ENCODE measurements around the gene CYP1A1. TPM values are rescaled to one million over a fixed set of nuclear protein-coding genes. Genes with fewer than 3 reads are reported as not detected.

Gene CYP1A1
- total RNA-seq, 1 donor from 2014 or later: 0.91 TPM

DNA sequence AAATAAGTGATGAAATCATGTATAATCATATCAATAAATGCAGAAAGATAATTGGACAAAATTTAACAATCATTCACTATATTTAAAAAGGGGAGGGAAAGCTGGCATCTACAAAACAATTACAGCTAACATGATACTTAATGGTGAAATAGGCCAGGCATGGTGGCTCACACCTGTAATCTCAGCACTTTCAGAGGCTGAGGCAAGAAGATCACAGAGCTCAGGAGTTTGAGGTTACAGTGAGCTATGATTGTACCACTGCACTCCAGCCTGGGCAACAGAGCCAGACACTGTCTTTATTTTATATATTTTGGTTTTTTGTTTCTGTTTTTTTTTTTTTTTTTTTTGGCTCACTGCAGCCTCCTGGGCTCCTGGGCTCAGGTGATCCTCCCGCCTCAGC is 41.6 kb downstream of the CYP1A1 start:
- peaks cover 7% of the 10 kb centered on the region for H3K36me3 Mint-ChIP-seq (ENCODE audit: low read depth, unreplicated experiment)
- H3K9me3 Mint-ChIP-seq (ENCODE audit: unreplicated experiment): no peaks in the 10 kb centered on the region
- H3K4me2 ChIP-seq (ENCODE audit: low read length): no peak overlapping the region
- peaks cover 92% of the 10 kb centered on the region for H3K79me2 ChIP-seq (ENCODE audit: insufficient read depth, low read length)
- H3K27me3 Mint-ChIP-seq (ENCODE audit: low read depth, unreplicated experiment): no peaks in the 10 kb centered on the region
- H3K4me1 Mint-ChIP-seq (ENCODE audit: low read depth, unreplicated experiment): no peaks in the 10 kb centered on the region
- H3K27ac Mint-ChIP-seq (ENCODE audit: unreplicated experiment): no peak overlapping the region
- FAIRE-seq (no peak), DNase-seq (ENCODE audit: low read depth) (no peak)
- no peak overlapping the region for H3K4me3 Mint-ChIP-seq (ENCODE audit: unreplicated experiment)
- no peak for TF ChIP-seq EZH2 (IDR thresholded peaks at IDR 0.05; ENCODE audit: insufficient read depth, low read length)
- TF ChIP-seq, protein P1, sequence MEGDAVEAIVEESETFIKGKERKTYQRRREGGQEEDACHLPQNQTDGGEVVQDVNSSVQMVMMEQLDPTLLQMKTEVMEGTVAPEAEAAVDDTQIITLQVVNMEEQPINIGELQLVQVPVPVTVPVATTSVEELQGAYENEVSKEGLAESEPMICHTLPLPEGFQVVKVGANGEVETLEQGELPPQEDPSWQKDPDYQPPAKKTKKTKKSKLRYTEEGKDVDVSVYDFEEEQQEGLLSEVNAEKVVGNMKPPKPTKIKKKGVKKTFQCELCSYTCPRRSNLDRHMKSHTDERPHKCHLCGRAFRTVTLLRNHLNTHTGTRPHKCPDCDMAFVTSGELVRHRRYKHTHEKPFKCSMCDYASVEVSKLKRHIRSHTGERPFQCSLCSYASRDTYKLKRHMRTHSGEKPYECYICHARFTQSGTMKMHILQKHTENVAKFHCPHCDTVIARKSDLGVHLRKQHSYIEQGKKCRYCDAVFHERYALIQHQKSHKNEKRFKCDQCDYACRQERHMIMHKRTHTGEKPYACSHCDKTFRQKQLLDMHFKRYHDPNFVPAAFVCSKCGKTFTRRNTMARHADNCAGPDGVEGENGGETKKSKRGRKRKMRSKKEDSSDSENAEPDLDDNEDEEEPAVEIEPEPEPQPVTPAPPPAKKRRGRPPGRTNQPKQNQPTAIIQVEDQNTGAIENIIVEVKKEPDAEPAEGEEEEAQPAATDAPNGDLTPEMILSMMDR (IDR thresholded peaks at IDR 0.05; ENCODE audit: insufficient read depth, low read depth, low read length): no peak
- H3K27me3 ChIP-seq (ENCODE audit: insufficient read depth, low read length): no peaks in the 10 kb centered on the region
- peaks cover 54% of the 10 kb centered on the region for H4K20me1 ChIP-seq (ENCODE audit: insufficient read depth, low read length)
- no peak overlapping the region for H3K9ac ChIP-seq (ENCODE audit: low read length)
- no peaks in the 10 kb centered on the region for H3K4me1 ChIP-seq (ENCODE audit: insufficient read depth, low read length)
- H3K9me3 ChIP-seq (ENCODE audit: insufficient read depth, low read depth, low read length): no peaks in the 10 kb centered on the region
- no peak overlapping the region for H3K4me3 ChIP-seq (ENCODE audit: insufficient read depth, low read depth, low read length)
- H3K36me3 ChIP-seq (ENCODE audit: insufficient read depth, low read length): peaks cover 2% of the 10 kb centered on the region
- no peak overlapping the region for H2AFZ ChIP-seq (ENCODE audit: low read depth, low read length)
- no peak overlapping the region for H3K27ac ChIP-seq (ENCODE audit: low read depth, low read length)

DNA sequence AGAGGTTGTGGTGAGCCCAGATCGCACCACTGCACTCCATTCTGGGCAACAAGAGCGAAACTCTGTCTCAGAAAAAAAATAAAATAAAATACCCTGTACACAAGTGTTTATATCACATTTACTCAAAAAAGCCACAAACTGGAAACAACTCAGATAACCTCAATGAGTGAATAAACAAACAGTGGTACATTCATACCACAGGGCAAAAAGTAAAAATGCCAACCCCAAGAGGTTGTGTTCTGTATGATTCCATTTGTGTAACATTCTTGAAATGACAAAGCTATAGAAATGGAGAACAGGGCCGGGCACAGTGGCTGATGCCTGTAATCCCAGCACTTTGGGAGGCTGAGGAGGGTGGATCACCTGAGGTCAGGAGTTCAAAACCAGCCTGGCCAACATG is 42.4 kb downstream of the CYP1A1 start:
- no peak for FAIRE-seq
- H3K4me3 ChIP-seq (ENCODE audit: insufficient read depth, low read depth, low read length): no peak overlapping the region
- H3K27me3 ChIP-seq (ENCODE audit: insufficient read depth, low read length): no peaks in the 10 kb centered on the region
- H3K27ac ChIP-seq (ENCODE audit: low read depth, low read length): no peak overlapping the region
- H2AFZ ChIP-seq (ENCODE audit: low read depth, low read length): no peak overlapping the region
- H3K4me3 Mint-ChIP-seq (ENCODE audit: unreplicated experiment): no peak overlapping the region
- H3K9me3 ChIP-seq (ENCODE audit: insufficient read depth, low read depth, low read length): no peaks in the 10 kb centered on the region
- H3K27ac Mint-ChIP-seq (ENCODE audit: unreplicated experiment): no peak overlapping the region
- H3K9ac ChIP-seq (ENCODE audit: low read length): no peak overlapping the region
- H3K9me3 Mint-ChIP-seq (ENCODE audit: unreplicated experiment): no peaks in the 10 kb centered on the region
- no peak for DNase-seq (ENCODE audit: low read depth)
- H3K27me3 Mint-ChIP-seq (ENCODE audit: low read depth, unreplicated experiment): no peaks in the 10 kb centered on the region
- peaks cover 91% of the 10 kb centered on the region for H3K79me2 ChIP-seq (ENCODE audit: insufficient read depth, low read length)
- H3K4me1 ChIP-seq (ENCODE audit: insufficient read depth, low read length): no peaks in the 10 kb centered on the region
- H3K36me3 ChIP-seq (ENCODE audit: insufficient read depth, low read length): peaks cover 2% of the 10 kb centered on the region
- H3K36me3 Mint-ChIP-seq (ENCODE audit: low read depth, unreplicated experiment): peaks cover 7% of the 10 kb centered on the region
- H3K4me1 Mint-ChIP-seq (ENCODE audit: low read depth, unreplicated experiment): no peaks in the 10 kb centered on the region
- no peak overlapping the region for H3K4me2 ChIP-seq (ENCODE audit: low read length)
- H4K20me1 ChIP-seq (ENCODE audit: insufficient read depth, low read length): peaks cover 54% of the 10 kb centered on the region
- no peak for TF ChIP-seq EZH2 (IDR thresholded peaks at IDR 0.05; ENCODE audit: insufficient read depth, low read length)
- TF ChIP-seq, protein P1 (IDR thresholded peaks at IDR 0.05; ENCODE audit: insufficient read depth, low read depth, low read length): no peak

DNA sequence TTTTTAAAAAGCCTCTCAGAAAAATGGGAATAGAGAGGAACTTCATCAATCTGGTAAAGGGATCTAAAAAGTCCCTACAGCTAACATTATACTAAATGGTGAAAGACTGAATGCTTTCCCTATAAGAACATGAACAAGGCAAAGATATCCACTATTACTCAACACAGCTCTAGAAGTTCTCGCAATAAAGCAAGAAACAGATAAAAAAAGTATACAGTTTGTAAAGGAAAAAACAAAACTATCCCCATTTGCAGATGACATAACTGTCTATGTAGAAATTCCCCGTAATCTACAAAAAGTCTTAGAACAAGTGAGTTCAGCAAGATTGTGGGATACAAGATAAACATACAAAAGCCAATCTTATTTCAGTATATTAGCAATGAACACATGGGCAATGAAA is 44.9 kb downstream of the CYP1A1 start:
- no peaks in the 10 kb centered on the region for H3K4me1 ChIP-seq (ENCODE audit: insufficient read depth, low read length)
- no peak overlapping the region for H3K9ac ChIP-seq (ENCODE audit: low read length)
- H2AFZ ChIP-seq (ENCODE audit: low read depth, low read length): no peak overlapping the region
- H3K4me3 ChIP-seq (ENCODE audit: insufficient read depth, low read depth, low read length): no peak overlapping the region
- H3K27me3 Mint-ChIP-seq (ENCODE audit: low read depth, unreplicated experiment): no peaks in the 10 kb centered on the region
- H3K27ac ChIP-seq (ENCODE audit: low read depth, low read length): no peak overlapping the region
- peaks cover 6% of the 10 kb centered on the region for H3K36me3 Mint-ChIP-seq (ENCODE audit: low read depth, unreplicated experiment)
- H3K9me3 Mint-ChIP-seq (ENCODE audit: unreplicated experiment): no peaks in the 10 kb centered on the region
- H3K4me1 Mint-ChIP-seq (ENCODE audit: low read depth, unreplicated experiment): no peaks in the 10 kb centered on the region
- H3K27me3 ChIP-seq (ENCODE audit: insufficient read depth, low read length): no peaks in the 10 kb centered on the region
- no peak overlapping the region for H3K4me2 ChIP-seq (ENCODE audit: low read length)
- peaks cover 2% of the 10 kb centered on the region for H3K36me3 ChIP-seq (ENCODE audit: insufficient read depth, low read length)
- H3K27ac Mint-ChIP-seq (ENCODE audit: unreplicated experiment): no peak overlapping the region
- peaks cover 64% of the 10 kb centered on the region for H4K20me1 ChIP-seq (ENCODE audit: insufficient read depth, low read length)
- no peak for DNase-seq (ENCODE audit: low read depth)
- TF ChIP-seq, protein P1 (IDR thresholded peaks at IDR 0.05; ENCODE audit: insufficient read depth, low read depth, low read length): no peak
- no peak for TF ChIP-seq EZH2 (IDR thresholded peaks at IDR 0.05; ENCODE audit: insufficient read depth, low read length)
- no peak overlapping the region for H3K4me3 Mint-ChIP-seq (ENCODE audit: unreplicated experiment)
- peaks cover 90% of the 10 kb centered on the region for H3K79me2 ChIP-seq (ENCODE audit: insufficient read depth, low read length)
- H3K9me3 ChIP-seq (ENCODE audit: insufficient read depth, low read depth, low read length): no peaks in the 10 kb centered on the region
- no peak for FAIRE-seq
